Measurements from ENCODE around the gene RIN1. TPM values are rescaled to one million over a fixed set of nuclear protein-coding genes. Genes with fewer than 3 reads are reported as not detected.

RIN1 gene
- total and polyA plus RNA-seq, 10 donors: 2.3 to 10.9 (median 7.6) TPM

- Histone ChIP-seq H3K9me3 (no peaks in the 10 kb centered on the region), H3K27ac (peak within 1 kb of the TSS; percentile 45 to 88 (median 80)), H3K36me3 (no peaks in the 10 kb centered on the region), H3K4me3 (peak within 1 kb of the TSS; percentile 48 to 94 (median 78)), H3K27me3 (replicated peaks in 1 of 7) (peaks cover 0 to 37% (median 3%) of the 10 kb centered on the region in 7 donors), H3K4me1 (peaks cover 0 to 28% (median 17%) of the 10 kb centered on the region in 6 donors)
- peak; percentile 92 for DNase-seq
- WGBS, 5 donors: 0 to 1% (median 0%) methylated on average over 26 to 72 of the region's 72 CpGs
- TF ChIP-seq POLR2A (IDR thresholded peaks at IDR 0.05) (no peak), POLR2AphosphoS5 (IDR thresholded peaks at IDR 0.05) (peak in 2 of 3 donors; percentile 32 to 35)
- intact Hi-C loops (cut with DNase I; ENCODE audit: low total_unique reads): no loop called here
Observed at GRCh38 chr11:66371627-66372415, 35.6 kb upstream of the RIN1 start, which contains the start of gene SLC29A2. TSS of gene SLC29A2 (minus strand) at chr11:66371760. CDS start at chr11:66371591, 169 bp downstream.

- Histone ChIP-seq H3K36me3 (no peaks in the 10 kb centered on the region), H3K4me1 (peaks cover 0 to 28% (median 17%) of the 10 kb centered on the region in 6 donors), H3K9me3 (no peaks in the 10 kb centered on the region), H3K4me3 (no peak overlapping the region), H3K27me3 (replicated peaks in 1 of 7) (peaks cover 0 to 27% (median 3%) of the 10 kb centered on the region in 7 donors), H3K27ac (no peak overlapping the region)
- TF ChIP-seq POLR2AphosphoS5 (IDR thresholded peaks at IDR 0.05) (no peak), POLR2A (IDR thresholded peaks at IDR 0.05) (no peak), CTCF (IDR thresholded peaks at IDR 0.05 in 8 of 11, conservative IDR thresholded peaks at IDR 0.05 in 3 of 11) (no peak)
- peak; percentile 66 for DNase-seq
- intact Hi-C loops (cut with DNase I; ENCODE audit: low total_unique reads): no loop called here
- 84 to 92% (median 91%) methylated on average over 24 to 25 of the region's 25 CpGs for WGBS, 5 donors
Observed at GRCh38 chr11:66369073-66369894, 33.0 kb upstream of the RIN1 start.

GRCh38 chr11:66368484-66368883 is 32.2 kb upstream of the RIN1 start:
- DNase-seq: peak; percentile 65
- intact Hi-C loops (cut with DNase I; ENCODE audit: low total_unique reads): no loop called here
- Histone ChIP-seq H3K4me1 (peaks cover 0 to 32% (median 19%) of the 10 kb centered on the region in 6 donors), H3K36me3 (no peaks in the 10 kb centered on the region), H3K27me3 (replicated peaks in 1 of 7) (peaks cover 0 to 26% (median 3%) of the 10 kb centered on the region in 7 donors), H3K4me3 (no peak overlapping the region), H3K9me3 (no peaks in the 10 kb centered on the region), H3K27ac (no peak overlapping the region)
- 82 to 90% (median 88%) methylated on average over 2 to 6 of the region's 6 CpGs for WGBS, 5 donors
- TF ChIP-seq POLR2A (IDR thresholded peaks at IDR 0.05): no peak
- TF ChIP-seq CTCF (IDR thresholded peaks at IDR 0.05 in 8 of 11, conservative IDR thresholded peaks at IDR 0.05 in 3 of 11): no peak
- no peak for TF ChIP-seq POLR2AphosphoS5 (IDR thresholded peaks at IDR 0.05)

- peaks cover 0 to 35% (median 21%) of the 10 kb centered on the region in 6 donors for H3K4me1 ChIP-seq
- TF ChIP-seq POLR2AphosphoS5 (IDR thresholded peaks at IDR 0.05) (no peak), POLR2A (IDR thresholded peaks at IDR 0.05) (no peak), CTCF (IDR thresholded peaks at IDR 0.05 in 8 of 11, conservative IDR thresholded peaks at IDR 0.05 in 3 of 11) (no peak)
Observed at GRCh38 chr11:66367561-66368312, 31.5 kb upstream of the RIN1 start.

More at GRCh38 chr11:66367561-66368312, 31.5 kb upstream of the RIN1 start:
- intact Hi-C loops (cut with DNase I; ENCODE audit: low total_unique reads): no loop called here
- peaks cover 0 to 22% (median 3%) of the 10 kb centered on the region in 7 donors for H3K27me3 ChIP-seq (replicated peaks in 1 of 7)
- DNase-seq: peak; percentile 72
- no peaks in the 10 kb centered on the region for H3K36me3 ChIP-seq
- H3K4me3 ChIP-seq: no peak overlapping the region
- H3K9me3 ChIP-seq: no peaks in the 10 kb centered on the region
- no peak overlapping the region for H3K27ac ChIP-seq
- WGBS, 5 donors: 87 to 94% (median 89%) methylated on average over 13 to 15 of the region's 15 CpGs
